ENCODE data around the gene APOBEC3H. TPM values are rescaled to one million over a fixed set of nuclear protein-coding genes. Genes with fewer than 3 reads are reported as not detected.

APOBEC3H gene
- total and polyA plus RNA-seq, 9 of the 15 experiments (the other 6 are each of a cell fraction or from before 2014, with no cell fraction given) = 0.10 to 0.21 TPM; not detected in 7

GRCh38 chr22:39135092-39135896 is 38.2 kb downstream of the APOBEC3H start (continued):
- TF ChIP-seq, protein P1, sequence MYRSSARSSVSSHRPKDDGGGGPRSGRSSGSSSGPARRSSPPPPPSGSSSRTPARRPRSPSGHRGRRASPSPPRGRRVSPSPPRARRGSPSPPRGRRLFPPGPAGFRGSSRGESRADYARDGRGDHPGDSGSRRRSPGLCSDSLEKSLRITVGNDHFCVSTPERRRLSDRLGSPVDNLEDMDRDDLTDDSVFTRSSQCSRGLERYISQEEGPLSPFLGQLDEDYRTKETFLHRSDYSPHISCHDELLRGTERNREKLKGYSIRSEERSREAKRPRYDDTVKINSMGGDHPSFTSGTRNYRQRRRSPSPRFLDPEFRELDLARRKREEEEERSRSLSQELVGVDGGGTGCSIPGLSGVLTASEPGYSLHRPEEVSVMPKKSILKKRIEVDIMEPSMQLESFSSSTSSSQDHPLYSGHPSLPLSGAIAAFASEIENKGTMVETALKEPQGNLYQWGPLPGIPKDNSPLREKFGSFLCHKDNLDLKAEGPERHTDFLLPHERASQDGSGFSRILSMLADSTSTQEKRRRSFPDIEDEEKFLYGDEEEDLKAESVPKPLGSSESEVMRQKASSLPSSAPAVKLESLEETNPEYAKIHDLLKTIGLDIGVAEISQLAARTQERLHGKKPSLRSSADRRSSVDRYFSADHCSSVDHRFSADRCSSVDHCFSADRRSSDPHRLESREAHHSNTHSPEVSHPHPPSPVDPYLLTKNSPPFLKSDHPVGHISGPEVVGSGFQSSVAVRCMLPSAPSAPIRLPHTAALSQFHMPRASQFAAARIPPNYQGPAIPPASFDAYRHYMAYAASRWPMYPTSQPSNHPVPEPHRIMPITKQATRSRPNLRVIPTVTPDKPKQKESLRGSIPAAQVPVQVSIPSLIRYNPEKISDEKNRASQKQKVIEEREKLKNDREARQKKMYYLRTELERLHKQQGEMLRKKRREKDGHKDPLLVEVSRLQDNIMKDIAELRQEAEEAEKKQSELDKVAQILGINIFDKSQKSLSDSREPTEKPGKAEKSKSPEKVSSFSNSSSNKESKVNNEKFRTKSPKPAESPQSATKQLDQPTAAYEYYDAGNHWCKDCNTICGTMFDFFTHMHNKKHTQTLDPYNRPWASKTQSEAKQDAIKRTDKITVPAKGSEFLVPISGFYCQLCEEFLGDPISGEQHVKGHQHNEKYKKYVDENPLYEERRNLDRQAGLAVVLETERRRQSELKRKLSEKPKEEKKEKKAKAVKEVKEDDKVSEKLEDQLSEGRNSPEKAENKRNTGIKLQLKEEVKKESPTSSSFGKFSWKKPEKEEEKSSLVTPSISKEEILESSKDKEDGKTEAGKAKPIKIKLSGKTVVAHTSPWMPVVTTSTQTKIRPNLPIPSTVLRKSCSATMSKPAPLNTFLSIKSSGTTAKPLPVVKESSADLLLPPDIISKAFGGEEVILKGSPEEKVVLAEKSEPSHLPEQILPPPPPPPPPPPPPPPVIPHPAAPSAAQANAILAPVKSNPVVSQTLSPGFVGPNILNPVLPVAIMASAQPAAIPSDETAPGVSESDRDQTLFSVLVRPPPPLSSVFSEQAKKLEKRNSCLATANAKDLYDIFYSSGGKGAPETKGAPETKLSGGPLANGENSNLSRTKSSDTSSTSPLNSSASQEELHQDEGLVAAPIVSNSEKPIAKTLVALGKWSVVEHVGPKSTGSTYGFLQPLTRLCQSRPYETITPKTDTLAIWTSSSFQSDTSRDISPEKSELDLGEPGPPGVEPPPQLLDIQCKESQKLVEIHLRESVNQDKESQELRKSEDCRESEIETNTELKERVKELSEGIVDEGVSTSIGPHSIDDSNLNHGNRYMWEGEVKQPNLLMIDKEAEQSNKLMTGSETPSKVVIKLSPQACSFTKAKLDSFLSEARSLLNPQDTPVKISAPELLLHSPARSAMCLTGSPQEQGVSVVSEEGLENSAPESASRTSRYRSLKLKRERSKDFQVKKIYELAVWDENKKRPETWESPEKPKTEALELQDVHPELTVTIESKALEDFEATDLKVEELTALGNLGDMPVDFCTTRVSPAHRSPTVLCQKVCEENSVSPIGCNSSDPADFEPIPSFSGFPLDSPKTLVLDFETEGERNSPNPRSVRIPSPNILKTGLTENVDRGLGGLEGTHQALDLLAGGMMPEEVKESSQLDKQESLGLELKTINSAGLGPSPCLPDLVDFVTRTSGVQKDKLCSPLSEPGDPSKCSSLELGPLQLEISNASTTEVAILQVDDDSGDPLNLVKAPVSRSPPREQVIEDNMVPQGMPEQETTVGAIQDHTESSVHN (IDR thresholded peaks at IDR 0.05; ENCODE audit: borderline replicate concordance in 1 of 2, low read depth in 1 of 2) = no peak
- TF ChIP-seq REST (IDR thresholded peaks at IDR 0.05; ENCODE audit: borderline replicate concordance) (peak; percentile 53), REST (CRISPR knock-in tag; IDR thresholded peaks at IDR 0.05; ENCODE audit: low read depth) (no peak)
- TF ChIP-seq, protein P2, sequence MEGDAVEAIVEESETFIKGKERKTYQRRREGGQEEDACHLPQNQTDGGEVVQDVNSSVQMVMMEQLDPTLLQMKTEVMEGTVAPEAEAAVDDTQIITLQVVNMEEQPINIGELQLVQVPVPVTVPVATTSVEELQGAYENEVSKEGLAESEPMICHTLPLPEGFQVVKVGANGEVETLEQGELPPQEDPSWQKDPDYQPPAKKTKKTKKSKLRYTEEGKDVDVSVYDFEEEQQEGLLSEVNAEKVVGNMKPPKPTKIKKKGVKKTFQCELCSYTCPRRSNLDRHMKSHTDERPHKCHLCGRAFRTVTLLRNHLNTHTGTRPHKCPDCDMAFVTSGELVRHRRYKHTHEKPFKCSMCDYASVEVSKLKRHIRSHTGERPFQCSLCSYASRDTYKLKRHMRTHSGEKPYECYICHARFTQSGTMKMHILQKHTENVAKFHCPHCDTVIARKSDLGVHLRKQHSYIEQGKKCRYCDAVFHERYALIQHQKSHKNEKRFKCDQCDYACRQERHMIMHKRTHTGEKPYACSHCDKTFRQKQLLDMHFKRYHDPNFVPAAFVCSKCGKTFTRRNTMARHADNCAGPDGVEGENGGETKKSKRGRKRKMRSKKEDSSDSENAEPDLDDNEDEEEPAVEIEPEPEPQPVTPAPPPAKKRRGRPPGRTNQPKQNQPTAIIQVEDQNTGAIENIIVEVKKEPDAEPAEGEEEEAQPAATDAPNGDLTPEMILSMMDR (IDR thresholded peaks at IDR 0.05 in 2 of 3, conservative IDR thresholded peaks at IDR 0.05 in 1 of 3; ENCODE audit: insufficient read depth in 2 of 3, low read depth in 1 of 3, low read length in 3 of 3) = peak; percentile 70 to 79 (median 78)

All from K562 (cell line).